IPS DF 6.9 (cell line): ENCODE results near the gene MOK.

Experiments
- DNase-seq: peaks from one replicate; pipeline ENCODE4 v3.0.0-alpha.2; 2013; ENCODE audit warnings: low read depth, low spot score
- H3K27ac ChIP-seq: one replicate; pipeline ENCODE4 v1.5.1; 2013; ENCODE audit warnings: low read length, control low read depth
- H3K27me3 ChIP-seq: 2 replicates; pipeline ENCODE4 v1.6.1; 2013; ENCODE audit warnings: mild to moderate bottlenecking, low read length; ENCODE audit not compliant: control insufficient read depth, insufficient read depth
- H3K36me3 ChIP-seq: 2 replicates; pipeline ENCODE4 v1.6.1; 2013; ENCODE audit warnings: low read length; ENCODE audit not compliant: control insufficient read depth, insufficient read depth
- H3K4me1 ChIP-seq: 2 replicates; pipeline ENCODE4 v1.6.1; 2013; ENCODE audit warnings: low read length; ENCODE audit not compliant: control insufficient read depth, insufficient read depth
- H3K4me3 ChIP-seq: 2 replicates; pipeline ENCODE4 v1.5.1; 2013; ENCODE audit warnings: mild to moderate bottlenecking, low read length
- H3K9me3 ChIP-seq: 2 replicates; pipeline ENCODE4 v1.6.1; 2013; ENCODE audit warnings: low read length, inconsistent platforms; ENCODE audit not compliant: control insufficient read depth, insufficient read depth
- WGBS: extraction: QIAGEN DNeasy Blood & Tissue Kit; methylation state at CpG from one replicate; pipeline ENCODE4 v1.1.7; 2013; ENCODE audit warnings: mixed read lengths, missing lambda C conversion rate; ENCODE audit not compliant: insufficient read length, insufficient coverage; 5-methylcytosine and 5-hydroxymethylcytosine counted together

MOK gene

GRCh38 chr14:102225936-102226335 lies 79.0 kb downstream of the MOK start:
- Histone ChIP-seq H3K4me1 (0 out of 2 replicates have a peak, but pooled peaks cover 3% of the 10 kb centered on the region), H3K9me3 (no peaks in the 10 kb centered on the region), H3K27me3 (no peaks in the 10 kb centered on the region), H3K27ac (no peak overlapping the region), H3K4me3 (no peak overlapping the region), H3K36me3 (no peaks in the 10 kb centered on the region)
- WGBS = no CpG with 5 or more reads among the region's 15 CpGs
- no peak for DNase-seq

- DNase-seq = no peak
- Histone ChIP-seq H3K36me3 (no peaks in the 10 kb centered on the region), H3K4me3 (no peak overlapping the region), H3K9me3 (no peaks in the 10 kb centered on the region), H3K27ac (no peak overlapping the region), H3K4me1 (0 out of 2 replicates have a peak, but pooled peaks cover 5% of the 10 kb centered on the region), H3K27me3 (no peaks in the 10 kb centered on the region)
- WGBS = no CpG with 5 or more reads among the region's 7 CpGs
These were observed 79.6 kb downstream of the MOK start for GRCh38 chr14:102225386-102225785.

- Histone ChIP-seq H3K9me3 (no peaks in the 10 kb centered on the region), H3K27me3 (no peaks in the 10 kb centered on the region), H3K27ac (no peak overlapping the region), H3K36me3 (peaks cover 3% of the 10 kb centered on the region; the same call in 1 of the 2 replicates), H3K4me1 (peaks cover 5% of the 10 kb centered on the region; the same call in 1 of the 2 replicates), H3K4me3 (no peak overlapping the region)
- WGBS = no CpG with 5 or more reads among the region's 6 CpGs
- DNase-seq = no peak
These were observed 81.3 kb downstream of the MOK start for GRCh38 chr14:102223682-102224081.

GRCh38 chr14:102222751-102223150 lies 82.2 kb downstream of the MOK start:
- H3K4me1 ChIP-seq = peaks cover 5% of the 10 kb centered on the region; the same call in 1 of the 2 replicates
- peaks cover 3% of the 10 kb centered on the region; the same call in 1 of the 2 replicates for H3K36me3 ChIP-seq
- no peaks in the 10 kb centered on the region for H3K9me3 ChIP-seq
- H3K27me3 ChIP-seq = no peaks in the 10 kb centered on the region
- no peak overlapping the region for H3K27ac ChIP-seq
- no peak for DNase-seq
- no CpG with 5 or more reads among the region's 28 CpGs for WGBS
- no peak overlapping the region for H3K4me3 ChIP-seq

GRCh38 chr14:102222009-102222575 lies 82.9 kb downstream of the MOK start:
- no peak overlapping the region for H3K4me3 ChIP-seq
- no peaks in the 10 kb centered on the region for H3K27me3 ChIP-seq
- no CpG with 5 or more reads among the region's 13 CpGs for WGBS
- H3K4me1 ChIP-seq = peaks cover 5% of the 10 kb centered on the region; the same call in 1 of the 2 replicates
- no peaks in the 10 kb centered on the region for H3K9me3 ChIP-seq
- peaks cover 3% of the 10 kb centered on the region; the same call in 1 of the 2 replicates for H3K36me3 ChIP-seq
- no peak for DNase-seq
- H3K27ac ChIP-seq = no peak overlapping the region

- Histone ChIP-seq H3K4me3 (no peak overlapping the region), H3K27ac (no peak overlapping the region), H3K27me3 (no peaks in the 10 kb centered on the region), H3K4me1 (peaks cover 5% of the 10 kb centered on the region; the same call in 1 of the 2 replicates), H3K9me3 (no peaks in the 10 kb centered on the region), H3K36me3 (peaks cover 3% of the 10 kb centered on the region; the same call in 1 of the 2 replicates)
- no CpG with 5 or more reads among the region's 7 CpGs for WGBS
- no peak for DNase-seq
These were observed 83.9 kb downstream of the MOK start for GRCh38 chr14:102221026-102221425.

- Histone ChIP-seq H3K27me3 (no peaks in the 10 kb centered on the region), H3K36me3 (peaks cover 3% of the 10 kb centered on the region; the same call in 1 of the 2 replicates), H3K27ac (no peak overlapping the region), H3K9me3 (no peaks in the 10 kb centered on the region), H3K4me1 (peaks cover 5% of the 10 kb centered on the region; the same call in 1 of the 2 replicates), H3K4me3 (no peak overlapping the region; the same call in 1 of the 2 replicates)
- no peak for DNase-seq
- whole genome bisulfite sequencing = no CpG with 5 or more reads among the region's 12 CpGs
These were observed 84.9 kb downstream of the MOK start for GRCh38 chr14:102220031-102220430.

- no peak overlapping the region for H3K4me3 ChIP-seq
- no peak overlapping the region for H3K27ac ChIP-seq
- H3K36me3 ChIP-seq = peaks cover 3% of the 10 kb centered on the region; the same call in 1 of the 2 replicates
- peaks cover 5% of the 10 kb centered on the region; the same call in 1 of the 2 replicates for H3K4me1 ChIP-seq
- no peaks in the 10 kb centered on the region for H3K27me3 ChIP-seq
- WGBS = no CpG with 5 or more reads among the region's 16 CpGs
- H3K9me3 ChIP-seq = no peaks in the 10 kb centered on the region
- DNase-seq = no peak
These were observed 85.6 kb downstream of the MOK start for GRCh38 chr14:102219316-102219715.

GRCh38 chr14:102218688-102219087 lies 86.3 kb downstream of the MOK start:
- Histone ChIP-seq H3K27ac (no peak overlapping the region), H3K4me1 (peaks cover 5% of the 10 kb centered on the region), H3K27me3 (no peaks in the 10 kb centered on the region), H3K36me3 (peaks cover 3% of the 10 kb centered on the region; the same call in 1 of the 2 replicates), H3K9me3 (no peaks in the 10 kb centered on the region), H3K4me3 (no peak overlapping the region)
- WGBS = no CpG with 5 or more reads among the region's 16 CpGs
- DNase-seq = no peak

GRCh38 chr14:102217987-102218421 lies 87.0 kb downstream of the MOK start:
- WGBS = no CpG with 5 or more reads among the region's 14 CpGs
- Histone ChIP-seq H3K27me3 (no peaks in the 10 kb centered on the region), H3K27ac (no peak overlapping the region), H3K4me1 (peaks cover 5% of the 10 kb centered on the region), H3K9me3 (no peaks in the 10 kb centered on the region), H3K36me3 (peaks cover 3% of the 10 kb centered on the region; the same call in 1 of the 2 replicates), H3K4me3 (no peak overlapping the region)
- DNase-seq = no peak

GRCh38 chr14:102217399-102217798 lies 87.6 kb downstream of the MOK start:
- Histone ChIP-seq H3K27me3 (no peaks in the 10 kb centered on the region), H3K27ac (no peak overlapping the region), H3K36me3 (peaks cover 3% of the 10 kb centered on the region; the same call in 1 of the 2 replicates), H3K4me3 (no peak overlapping the region), H3K9me3 (no peaks in the 10 kb centered on the region), H3K4me1 (peaks cover 5% of the 10 kb centered on the region)
- DNase-seq = no peak
- no CpG with 5 or more reads among the region's 10 CpGs for WGBS
